ENCODE results near the gene SLC45A1.
"Not testable (repeated sequence)": the region's sequence is repeated elsewhere in the genome, so short reads cannot be mapped to it uniquely, and the experiment has no call there.

Gene SLC45A1

DNA sequence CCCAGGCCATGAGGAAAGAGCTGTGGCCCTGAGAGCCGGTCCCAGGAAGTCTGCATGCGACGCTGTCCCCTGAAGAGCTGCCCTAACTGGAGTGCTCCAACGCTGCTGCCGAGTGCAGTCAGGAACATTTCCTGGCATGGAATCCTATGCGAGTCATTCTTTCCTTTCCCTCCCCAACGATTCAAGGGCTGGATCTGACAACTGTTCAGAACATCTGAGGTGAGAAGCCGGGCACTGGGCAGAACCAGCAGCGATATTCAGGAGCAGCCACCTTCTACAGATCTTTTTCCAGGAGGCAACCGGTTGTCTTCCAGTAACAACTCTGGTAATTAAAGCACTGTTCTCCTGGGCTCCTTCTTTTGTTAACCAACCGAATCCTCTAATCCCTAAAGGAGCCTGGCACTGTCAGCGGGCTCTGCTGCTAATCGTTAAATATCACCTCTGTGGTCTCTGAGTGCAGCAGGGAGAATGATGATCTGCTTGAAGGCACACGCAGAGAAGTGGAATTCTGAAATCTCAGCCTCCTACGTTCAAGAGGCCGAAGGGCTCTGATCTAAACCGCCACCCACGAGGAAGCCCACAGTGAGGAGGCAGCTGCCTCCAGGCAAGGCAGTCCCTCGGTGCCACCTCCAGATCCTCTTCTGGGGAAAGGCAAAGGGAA, 55.8 kb downstream of the SLC45A1 start:
- Mint-ChIP-seq H3K27me3 (no peaks in the 10 kb centered on the region), H3K36me3 (peaks cover 4% of the 10 kb centered on the region), H3K4me3 (no peak overlapping the region), H3K9me3 (ENCODE audit: low read depth) (no peaks in the 10 kb centered on the region), H3K4me1 (ENCODE audit: low read depth) (peaks cover 47% of the 10 kb centered on the region), H3K27ac (peak overlapping the region; percentile 50)

DNA sequence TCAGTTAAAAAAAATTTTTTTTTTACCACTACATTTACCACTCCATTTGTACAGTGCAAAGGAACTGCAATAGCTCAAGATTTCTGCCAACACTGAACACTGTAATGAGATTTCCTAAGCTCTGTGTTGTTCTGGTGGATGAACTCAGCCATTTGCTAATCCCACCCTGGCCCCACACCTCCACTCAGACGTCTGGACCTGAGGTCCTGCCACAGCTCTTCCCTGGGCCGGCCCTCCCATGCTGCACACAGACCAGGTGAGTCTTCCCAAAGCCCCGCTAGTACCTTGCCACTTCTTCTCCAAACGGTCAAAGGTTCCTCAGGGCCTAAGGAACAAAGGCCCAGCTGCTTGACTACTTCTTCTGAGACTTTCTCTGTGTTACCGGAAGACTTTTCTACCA, 56.4 kb downstream of the SLC45A1 start:
- Mint-ChIP-seq H3K27ac (peak overlapping the region; percentile 75), H3K4me3 (no peak overlapping the region), H3K36me3 (peaks cover 4% of the 10 kb centered on the region), H3K9me3 (ENCODE audit: low read depth) (no peaks in the 10 kb centered on the region), H3K27me3 (no peaks in the 10 kb centered on the region), H3K4me1 (ENCODE audit: low read depth) (peaks cover 52% of the 10 kb centered on the region)

GRCh38 chr1:8374812-8375211, 56.9 kb downstream of the SLC45A1 start:
- H3K36me3 Mint-ChIP-seq: peaks cover 4% of the 10 kb centered on the region
- H3K27ac Mint-ChIP-seq: peak overlapping the region; percentile 75
- H3K9me3 Mint-ChIP-seq (ENCODE audit: low read depth): no peaks in the 10 kb centered on the region
- H3K4me3 Mint-ChIP-seq: no peak overlapping the region
- no peaks in the 10 kb centered on the region for H3K27me3 Mint-ChIP-seq
- peaks cover 54% of the 10 kb centered on the region for H3K4me1 Mint-ChIP-seq (ENCODE audit: low read depth)

GRCh38 chr1:8376358-8376840, 58.5 kb downstream of the SLC45A1 start:
- no peaks in the 10 kb centered on the region for H3K27me3 Mint-ChIP-seq
- H3K4me1 Mint-ChIP-seq (ENCODE audit: low read depth): peaks cover 54% of the 10 kb centered on the region
- H3K4me3 Mint-ChIP-seq: no peak overlapping the region
- H3K9me3 Mint-ChIP-seq (ENCODE audit: low read depth): no peaks in the 10 kb centered on the region
- H3K36me3 Mint-ChIP-seq: peaks cover 4% of the 10 kb centered on the region
- peak overlapping the region; percentile 7 for H3K27ac Mint-ChIP-seq

DNA sequence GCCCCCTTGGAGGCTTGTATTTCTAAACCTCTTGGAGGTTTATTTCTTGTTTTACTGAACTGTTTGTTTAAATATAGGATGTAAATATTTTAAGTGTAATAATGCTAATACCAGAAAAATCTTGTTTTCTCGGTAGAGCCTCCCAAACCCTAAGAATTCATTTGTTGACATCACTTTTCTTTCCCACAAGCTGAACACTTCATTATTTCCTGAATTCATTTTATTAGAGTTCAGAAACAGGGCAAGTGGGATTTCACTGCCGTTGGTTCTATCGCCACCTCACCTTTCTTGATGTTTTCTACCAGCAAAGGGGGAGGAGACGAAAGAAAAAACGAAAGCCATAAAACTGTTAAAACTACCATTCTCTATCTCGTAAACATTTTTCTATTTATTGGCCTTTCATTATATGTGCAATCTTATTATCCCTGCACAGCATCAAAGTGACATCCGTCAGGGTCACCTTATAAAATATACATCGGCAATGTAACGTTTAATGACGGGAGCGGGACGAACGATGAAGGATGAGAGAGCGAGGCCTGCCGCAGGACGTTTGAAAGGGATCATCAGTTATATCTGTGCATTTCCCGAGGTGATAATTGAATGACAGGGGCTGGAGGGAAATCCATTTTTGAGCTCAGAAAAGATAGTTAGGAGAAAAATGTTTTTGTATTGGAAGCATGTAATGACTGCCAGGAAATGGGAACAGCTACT, 59.5 kb downstream of the SLC45A1 start:
- Mint-ChIP-seq H3K27me3 (no peaks in the 10 kb centered on the region), H3K4me3 (no peak overlapping the region), H3K36me3 (peaks cover 4% of the 10 kb centered on the region), H3K27ac (peak overlapping the region; percentile 23), H3K9me3 (ENCODE audit: low read depth) (no peaks in the 10 kb centered on the region), H3K4me1 (ENCODE audit: low read depth) (peaks cover 54% of the 10 kb centered on the region)

- Mint-ChIP-seq H3K27ac (peak overlapping the region; percentile 34), H3K4me1 (ENCODE audit: low read depth) (peaks cover 60% of the 10 kb centered on the region), H3K9me3 (ENCODE audit: low read depth) (no peaks in the 10 kb centered on the region), H3K36me3 (peaks cover 6% of the 10 kb centered on the region), H3K27me3 (no peaks in the 10 kb centered on the region), H3K4me3 (no peak overlapping the region)
Observed at GRCh38 chr1:8378178-8378577, 60.3 kb downstream of the SLC45A1 start.

- no peaks in the 10 kb centered on the region for H3K9me3 Mint-ChIP-seq (ENCODE audit: low read depth)
- peaks cover 65% of the 10 kb centered on the region for H3K4me1 Mint-ChIP-seq (ENCODE audit: low read depth)
- peaks cover 8% of the 10 kb centered on the region for H3K36me3 Mint-ChIP-seq
- no peak overlapping the region for H3K4me3 Mint-ChIP-seq
- H3K27me3 Mint-ChIP-seq: no peaks in the 10 kb centered on the region
- H3K27ac Mint-ChIP-seq: peak overlapping the region; percentile 86
Observed at GRCh38 chr1:8378981-8379470, 61.1 kb downstream of the SLC45A1 start.

DNA sequence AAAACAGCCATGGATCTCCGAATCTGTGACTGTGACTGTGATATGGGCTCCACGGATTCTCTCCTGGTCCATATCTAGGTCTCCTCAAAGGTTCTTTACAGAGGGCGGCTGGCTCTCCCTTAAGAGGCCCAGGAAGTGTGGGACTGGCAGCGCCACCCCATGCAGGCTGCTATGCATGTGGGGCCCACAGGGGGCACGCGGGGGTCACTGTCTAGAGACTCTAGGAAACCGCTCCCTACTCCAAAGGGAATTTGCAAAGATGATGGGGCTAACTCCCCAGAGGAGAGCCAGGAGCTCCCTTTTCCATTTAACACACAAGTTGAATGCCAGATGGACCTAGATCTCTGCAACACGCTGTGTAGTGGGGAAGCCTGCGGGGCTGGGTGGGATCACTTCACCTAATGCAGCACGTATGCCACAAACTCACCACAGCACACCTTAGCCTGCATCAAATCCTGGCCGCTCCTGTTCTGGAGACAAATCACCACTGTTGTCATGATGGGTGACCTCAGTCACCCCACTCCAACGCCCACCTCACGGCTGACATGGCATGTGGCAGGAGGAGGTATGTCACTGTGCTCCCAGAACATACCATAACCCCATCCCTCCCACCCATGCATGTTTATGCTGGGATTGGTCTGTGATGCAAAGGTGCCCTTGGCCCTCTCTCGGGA, 61.7 kb downstream of the SLC45A1 start:
- no peak overlapping the region for H3K4me3 Mint-ChIP-seq
- H3K36me3 Mint-ChIP-seq: peaks cover 7% of the 10 kb centered on the region

GRCh38 chr1:8380310-8380709, 62.4 kb downstream of the SLC45A1 start:
- H3K27me3 Mint-ChIP-seq; H3K4me3 Mint-ChIP-seq; H3K9me3 Mint-ChIP-seq (ENCODE audit: low read depth); H3K36me3 Mint-ChIP-seq: not testable (repeated sequence)
- Mint-ChIP-seq H3K4me1 (ENCODE audit: low read depth) (peaks cover 70% of the 10 kb centered on the region), H3K27ac (peak overlapping the region; percentile 46)

More for the DNA sequence above, 61.7 kb downstream of the SLC45A1 start:
- Mint-ChIP-seq H3K9me3 (ENCODE audit: low read depth) (no peaks in the 10 kb centered on the region), H3K27me3 (no peaks in the 10 kb centered on the region), H3K27ac (no peak overlapping the region), H3K4me1 (ENCODE audit: low read depth) (peaks cover 69% of the 10 kb centered on the region)

DNA sequence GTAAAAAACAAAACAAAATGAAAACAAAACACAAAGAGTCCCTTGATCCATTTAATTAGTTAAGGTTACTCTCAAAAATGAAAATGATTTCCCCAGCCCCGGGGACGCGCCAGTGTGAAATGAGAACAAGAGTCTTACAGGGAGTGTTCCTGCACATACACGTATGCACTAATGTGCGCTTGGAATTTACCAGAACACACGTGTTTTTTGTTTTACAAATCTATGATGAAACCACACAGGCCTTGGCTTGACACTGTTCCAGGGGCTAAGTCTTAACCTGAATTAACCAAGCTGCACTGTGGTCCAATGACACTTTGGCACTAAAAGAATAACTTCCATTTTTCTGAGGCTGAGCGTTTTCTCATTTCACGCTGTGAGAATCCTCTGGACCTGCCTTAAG, 63.7 kb downstream of the SLC45A1 start:
- peaks cover 4% of the 10 kb centered on the region for H3K36me3 Mint-ChIP-seq
- H3K4me3 Mint-ChIP-seq: no peak overlapping the region
- no peak overlapping the region for H3K27ac Mint-ChIP-seq
- no peaks in the 10 kb centered on the region for H3K27me3 Mint-ChIP-seq
- H3K4me1 Mint-ChIP-seq (ENCODE audit: low read depth): peaks cover 73% of the 10 kb centered on the region
- no peaks in the 10 kb centered on the region for H3K9me3 Mint-ChIP-seq (ENCODE audit: low read depth)

DNA sequence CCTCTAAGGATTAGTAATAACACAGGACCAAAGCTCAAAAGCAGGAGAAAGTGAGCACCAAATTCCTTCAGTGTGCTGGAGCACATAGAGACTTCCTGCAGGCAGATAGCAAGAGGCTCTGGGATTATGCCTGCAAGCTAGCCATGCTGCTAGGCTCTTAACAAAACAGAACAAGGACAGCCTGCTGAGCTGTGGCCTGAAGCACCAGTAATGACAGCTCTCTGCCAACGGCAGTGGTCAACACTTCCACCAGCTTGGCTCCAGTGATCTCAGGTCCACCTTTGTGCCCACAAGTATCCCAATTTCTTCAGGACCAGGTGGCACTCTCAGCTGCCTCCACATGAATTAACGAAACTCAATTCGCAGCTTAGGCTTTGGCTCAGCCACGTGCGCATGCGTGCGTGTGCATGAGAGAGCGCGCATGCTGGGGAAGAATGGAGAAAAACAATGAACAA, 64.2 kb downstream of the SLC45A1 start:
- H3K36me3 Mint-ChIP-seq: peaks cover 4% of the 10 kb centered on the region
- H3K4me1 Mint-ChIP-seq (ENCODE audit: low read depth): peaks cover 77% of the 10 kb centered on the region
- peak overlapping the region; percentile 34 for H3K27ac Mint-ChIP-seq

DNA sequence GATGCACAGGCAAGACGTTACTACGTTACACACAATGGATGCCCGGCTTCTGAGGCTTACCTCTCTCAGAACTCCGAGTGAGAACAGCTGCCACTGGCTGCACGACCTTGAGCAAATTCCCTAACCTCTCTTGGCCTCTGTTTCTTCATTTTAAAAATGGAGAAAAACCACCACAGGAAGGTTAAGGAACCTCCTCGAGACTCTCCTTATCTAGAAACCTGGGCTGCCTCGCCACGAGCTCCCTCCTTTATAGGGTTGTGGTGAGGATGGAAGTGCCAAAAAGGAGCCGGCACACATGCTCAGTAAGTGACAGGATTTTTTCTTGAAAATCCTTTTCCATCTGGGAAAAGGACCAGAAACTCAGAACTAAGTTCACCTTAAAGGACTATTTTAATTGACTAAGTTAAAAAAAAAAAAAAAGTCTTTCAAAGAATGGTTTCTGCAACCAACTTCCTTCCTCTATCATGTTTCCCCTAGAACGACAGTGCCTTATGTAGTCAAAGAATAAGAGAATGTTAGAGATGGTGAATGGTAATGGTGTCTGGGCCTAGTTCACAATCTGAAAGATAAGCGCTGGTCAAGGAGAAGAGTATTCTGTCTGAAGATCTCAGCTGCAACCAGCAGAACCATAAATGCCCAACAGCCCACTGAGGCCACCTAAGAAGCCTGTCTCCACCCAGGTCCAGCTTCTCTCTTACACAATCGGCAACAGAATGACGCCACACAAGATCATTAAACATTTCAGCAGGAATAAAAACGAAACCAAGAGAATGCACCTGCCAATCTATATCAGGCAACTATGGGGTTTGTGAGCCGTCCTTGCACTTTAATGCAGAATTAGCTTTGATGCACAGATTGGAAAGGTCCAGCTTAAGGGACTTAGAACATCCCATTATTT, 64.9 kb downstream of the SLC45A1 start:
- peak overlapping the region; percentile 87 for H3K27ac Mint-ChIP-seq
- peaks cover 78% of the 10 kb centered on the region for H3K4me1 Mint-ChIP-seq (ENCODE audit: low read depth)
- H3K9me3 Mint-ChIP-seq (ENCODE audit: low read depth): no peaks in the 10 kb centered on the region
- H3K4me3 Mint-ChIP-seq: peak overlapping the region; percentile 64
- no peaks in the 10 kb centered on the region for H3K27me3 Mint-ChIP-seq
- peaks cover 4% of the 10 kb centered on the region for H3K36me3 Mint-ChIP-seq

More for the DNA sequence above, 64.2 kb downstream of the SLC45A1 start:
- no peaks in the 10 kb centered on the region for H3K9me3 Mint-ChIP-seq (ENCODE audit: low read depth)
- no peaks in the 10 kb centered on the region for H3K27me3 Mint-ChIP-seq
- peak overlapping the region; percentile 4 for H3K4me3 Mint-ChIP-seq

- peaks cover 71% of the 10 kb centered on the region for H3K4me1 Mint-ChIP-seq (ENCODE audit: low read depth)
- no peaks in the 10 kb centered on the region for H3K27me3 Mint-ChIP-seq
- no peaks in the 10 kb centered on the region for H3K9me3 Mint-ChIP-seq (ENCODE audit: low read depth)
- H3K4me3 Mint-ChIP-seq: no peak overlapping the region
- H3K36me3 Mint-ChIP-seq: peaks cover 4% of the 10 kb centered on the region
- H3K27ac Mint-ChIP-seq: peak overlapping the region; percentile 83
Observed at GRCh38 chr1:8384088-8384487, 66.2 kb downstream of the SLC45A1 start.

DNA sequence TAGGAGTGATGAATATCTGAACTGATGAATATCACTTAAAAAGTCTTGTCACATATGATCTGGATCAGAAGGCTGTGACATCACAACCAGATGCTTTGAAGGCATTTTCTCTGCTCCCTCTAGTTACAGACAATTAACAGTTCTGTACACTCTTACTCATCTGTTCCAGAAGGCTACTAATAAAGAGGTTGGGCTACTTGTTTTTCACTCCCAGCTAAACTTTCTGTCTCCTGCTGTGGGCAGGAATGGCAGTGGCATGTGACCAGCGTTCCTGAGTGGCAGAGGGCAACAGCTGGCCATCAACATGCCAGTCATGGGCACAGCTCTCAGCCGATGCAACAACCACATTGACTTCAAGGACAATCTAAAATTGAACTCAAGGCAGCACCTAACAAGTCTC, 66.7 kb downstream of the SLC45A1 start:
- no peak overlapping the region for H3K4me3 Mint-ChIP-seq
- no peaks in the 10 kb centered on the region for H3K27me3 Mint-ChIP-seq
- H3K4me1 Mint-ChIP-seq (ENCODE audit: low read depth): peaks cover 67% of the 10 kb centered on the region
- peaks cover 4% of the 10 kb centered on the region for H3K36me3 Mint-ChIP-seq
- peak overlapping the region; percentile 83 for H3K27ac Mint-ChIP-seq
- no peaks in the 10 kb centered on the region for H3K9me3 Mint-ChIP-seq (ENCODE audit: low read depth)

Data from activated naive CD8-positive, alpha-beta T cell (primary cell).